Trophoblast cell (in vitro differentiated cells and primary cell): ENCODE measurements around the gene VENTX.

Experiments
- DNase-seq, 2 donors: peaks; one replicate each; pipeline ENCODE4 v3.0.0-alpha.2; 2016
- H2AFZ ChIP-seq: 2 replicates; pipeline ENCODE4 v1.6.1; 2013; ENCODE audit warnings: low read length, moderate library complexity, mild to moderate bottlenecking; ENCODE audit not compliant: insufficient read depth, poor library complexity
- H2AK5ac ChIP-seq: 2 replicates; pipeline ENCODE4 v1.6.1; 2013; ENCODE audit warnings: mild to moderate bottlenecking, low read length
- H2BK120ac ChIP-seq: 2 replicates; pipeline ENCODE4 v1.6.1; 2013; ENCODE audit warnings: low read length, mild to moderate bottlenecking, moderate library complexity; ENCODE audit not compliant: insufficient read depth, poor library complexity
- H2BK12ac ChIP-seq: 2 replicates; pipeline ENCODE4 v1.6.1; 2013; ENCODE audit warnings: mild to moderate bottlenecking, low read length, moderate library complexity
- H2BK5ac ChIP-seq: 2 replicates; pipeline ENCODE4 v1.6.1; 2013; ENCODE audit warnings: low read length, low read depth, moderate library complexity, mild to moderate bottlenecking; ENCODE audit not compliant: poor library complexity
- H3K14ac ChIP-seq: 2 replicates; pipeline ENCODE4 v1.6.1; 2013; ENCODE audit warnings: mild to moderate bottlenecking, low read length
- H3K18ac ChIP-seq: 2 replicates; pipeline ENCODE4 v1.6.1; 2013; ENCODE audit warnings: mild to moderate bottlenecking, low read length
- H3K23ac ChIP-seq: 2 replicates; pipeline ENCODE4 v1.6.1; 2013; ENCODE audit warnings: low read length
- H3K27ac ChIP-seq: 2 replicates; pipeline ENCODE4 v1.5.1; 2013; ENCODE audit warnings: low read depth, mild to moderate bottlenecking, inconsistent platforms, low read length, moderate library complexity
- H3K27me3 ChIP-seq: 2 replicates; pipeline ENCODE4 v1.6.1; 2013; ENCODE audit warnings: inconsistent platforms, mild to moderate bottlenecking, low read length, moderate library complexity; ENCODE audit not compliant: insufficient read depth
- H3K36me3 ChIP-seq, 2 experiments: 1 replicate in 1 of 2; 2 replicates in 1 of 2; pipeline ENCODE4 v1.6.1; 2013; ENCODE audit warnings: low read length in 2 of 2, mild to moderate bottlenecking in 2 of 2, moderate library complexity in 1 of 2; ENCODE audit not compliant: insufficient read depth in 2 of 2, control insufficient read depth in 1 of 2
- H3K4ac ChIP-seq: 2 replicates; pipeline ENCODE4 v1.6.1; 2013; ENCODE audit warnings: low read depth, mild to moderate bottlenecking, low read length, moderate library complexity
- H3K4me1 ChIP-seq, 2 experiments: 1 replicate in 1 of 2; 2 replicates in 1 of 2; pipeline ENCODE4 v1.6.1; 2013; ENCODE audit warnings: low read length in 2 of 2, mild to moderate bottlenecking in 2 of 2, moderate library complexity in 1 of 2; ENCODE audit not compliant: insufficient read depth in 2 of 2, control insufficient read depth in 1 of 2
- H3K4me2 ChIP-seq: 2 replicates; pipeline ENCODE4 v1.6.1; 2013; ENCODE audit warnings: inconsistent platforms, mild to moderate bottlenecking, low read length, moderate library complexity
- H3K4me3 ChIP-seq: 2 replicates; pipeline ENCODE4 v1.5.1; 2013; ENCODE audit warnings: mild to moderate bottlenecking, low read depth, low read length, inconsistent platforms
- H3K79me1 ChIP-seq: one replicate; pipeline ENCODE4 v1.6.1; 2013; ENCODE audit warnings: low read length
- H3K79me2 ChIP-seq: 2 replicates; pipeline ENCODE4 v1.6.1; 2013; ENCODE audit warnings: low read length, mild to moderate bottlenecking; ENCODE audit not compliant: control insufficient read depth, insufficient read depth, poor library complexity
- H3K9ac ChIP-seq: 2 replicates; pipeline ENCODE4 v1.6.1; 2013; ENCODE audit warnings: mild to moderate bottlenecking, low read length
- H3K9me3 ChIP-seq: 2 replicates; pipeline ENCODE4 v1.6.1; 2013; ENCODE audit warnings: low read depth, mild to moderate bottlenecking, control low read depth, inconsistent platforms, low read length; ENCODE audit not compliant: insufficient read depth
- H4K12ac ChIP-seq: 2 replicates; pipeline ENCODE4 v1.6.1; 2013; ENCODE audit warnings: low read depth, mild to moderate bottlenecking, low read length, moderate library complexity
- H4K8ac ChIP-seq: 2 replicates; pipeline ENCODE4 v1.6.1; 2013; ENCODE audit warnings: low read depth, mild to moderate bottlenecking, low read length, moderate library complexity
- H4K91ac ChIP-seq: one replicate; pipeline ENCODE4 v1.6.1; 2013; ENCODE audit warnings: low read depth, mild to moderate bottlenecking, low read length, moderate library complexity
- WGBS: extraction: QIAGEN DNeasy Blood & Tissue Kit; methylation state at CpG from one replicate; pipeline ENCODE4 v1.1.7; 2013; ENCODE audit warnings: missing lambda C conversion rate; ENCODE audit not compliant: insufficient read length, insufficient coverage; ENCODE audit errors: extremely low coverage; 5-methylcytosine and 5-hydroxymethylcytosine counted together

Gene VENTX

DNA sequence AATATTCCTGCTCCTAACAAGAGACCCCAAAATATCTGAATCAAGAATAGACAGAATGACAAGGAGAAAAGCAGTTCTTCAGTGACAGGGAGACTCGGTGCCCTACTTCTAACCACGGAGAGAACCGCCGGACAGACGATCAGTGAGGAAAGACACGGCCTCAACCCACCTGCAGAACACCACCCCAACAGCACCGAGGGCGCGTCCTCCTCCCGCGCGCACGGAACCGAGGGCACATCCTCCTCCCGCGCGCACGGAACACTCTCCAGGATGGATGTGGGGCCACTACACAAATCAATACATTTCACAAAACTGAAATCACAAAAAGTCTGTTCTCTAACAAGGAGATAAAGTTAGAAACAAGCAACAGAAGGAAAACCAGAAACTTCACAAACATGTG, 48.7 kb downstream of the VENTX start:
- no peak for DNase-seq
- no peak overlapping the region for H3K9ac ChIP-seq
- H3K4me2 ChIP-seq = no peak overlapping the region
- H2BK12ac ChIP-seq = no peak overlapping the region
- no peak overlapping the region for H3K27ac ChIP-seq
- H3K79me1 ChIP-seq = no peaks in the 10 kb centered on the region
- no peak overlapping the region for H2AFZ ChIP-seq
- H3K27me3 ChIP-seq = no peaks in the 10 kb centered on the region
- no peak overlapping the region for H2AK5ac ChIP-seq
- H3K4ac ChIP-seq = no peak overlapping the region
- H3K9me3 ChIP-seq = peaks cover 1% of the 10 kb centered on the region
- H4K91ac ChIP-seq = no peak overlapping the region
- no peak overlapping the region for H2BK120ac ChIP-seq
- no CpG with 5 or more reads among the region's 18 CpGs for WGBS
- no peak overlapping the region for H3K14ac ChIP-seq
- H3K4me3 ChIP-seq = no peak overlapping the region
- H3K36me3 ChIP-seq = peaks cover 77 to 85% of the 10 kb centered on the region in 2 experiments
- no peaks in the 10 kb centered on the region for H3K79me2 ChIP-seq
- no peak overlapping the region for H2BK5ac ChIP-seq
- H4K12ac ChIP-seq = no peak overlapping the region
- H3K18ac ChIP-seq = no peak overlapping the region
- H3K23ac ChIP-seq = no peak overlapping the region
- no peak overlapping the region for H4K8ac ChIP-seq
- H3K4me1 ChIP-seq = no peaks in the 10 kb centered on the region

DNA sequence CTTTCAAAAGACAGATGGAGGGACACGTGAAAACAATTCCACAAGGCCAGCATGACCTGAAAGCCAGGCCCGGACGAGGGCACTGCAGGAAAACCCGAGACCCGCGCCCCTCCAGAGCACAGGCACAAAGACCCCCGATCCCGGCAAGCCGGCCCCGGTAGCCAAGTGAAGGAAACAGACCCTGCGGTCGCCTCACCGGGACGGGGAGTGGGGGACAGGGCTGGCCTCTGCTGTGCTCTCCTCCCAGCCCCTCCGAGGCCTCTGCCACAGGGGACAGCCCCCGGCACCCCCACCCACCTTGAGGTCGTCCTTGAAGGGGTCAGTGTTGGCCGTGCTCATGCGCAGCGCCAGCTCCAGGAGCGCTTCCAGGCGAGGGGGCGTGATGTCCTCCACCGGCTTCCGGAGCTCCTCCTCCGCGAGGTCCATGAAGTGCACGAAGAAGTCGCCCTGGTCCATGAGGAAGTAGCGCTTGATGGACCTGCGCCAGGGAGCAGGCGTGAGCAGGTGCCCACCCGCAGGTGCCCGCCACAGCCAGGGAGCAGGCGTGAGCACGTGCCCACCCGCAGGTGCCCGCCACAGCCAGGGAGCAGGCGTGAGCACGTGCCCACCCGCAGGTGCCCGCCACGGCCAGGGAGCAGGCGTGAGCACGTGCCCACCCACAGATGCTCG, 50.3 kb downstream of the VENTX start:
- Histone ChIP-seq H3K79me2 (no peaks in the 10 kb centered on the region), H3K4me2 (no peak overlapping the region), H3K27me3 (no peaks in the 10 kb centered on the region), H3K14ac (no peak overlapping the region), H3K9ac (no peak overlapping the region), H2BK12ac (no peak overlapping the region), H4K8ac (no peak overlapping the region), H3K4ac (no peak overlapping the region), H3K4me3 (no peak overlapping the region), H3K23ac (no peak overlapping the region), H4K12ac (no peak overlapping the region), H3K18ac (no peak overlapping the region), H3K36me3 (peaks cover 69 to 77% of the 10 kb centered on the region in 2 experiments), H2AK5ac (no peak overlapping the region), H2AFZ (no peak overlapping the region), H3K27ac (no peak overlapping the region), H2BK5ac (no peak overlapping the region), H3K79me1 (no peaks in the 10 kb centered on the region), H4K91ac (no peak overlapping the region), H3K4me1 (no peaks in the 10 kb centered on the region), H3K9me3 (peaks cover 3% of the 10 kb centered on the region), H2BK120ac (no peak overlapping the region)
- WGBS = no CpG with 5 or more reads among the region's 46 CpGs
- no peak for DNase-seq

DNA sequence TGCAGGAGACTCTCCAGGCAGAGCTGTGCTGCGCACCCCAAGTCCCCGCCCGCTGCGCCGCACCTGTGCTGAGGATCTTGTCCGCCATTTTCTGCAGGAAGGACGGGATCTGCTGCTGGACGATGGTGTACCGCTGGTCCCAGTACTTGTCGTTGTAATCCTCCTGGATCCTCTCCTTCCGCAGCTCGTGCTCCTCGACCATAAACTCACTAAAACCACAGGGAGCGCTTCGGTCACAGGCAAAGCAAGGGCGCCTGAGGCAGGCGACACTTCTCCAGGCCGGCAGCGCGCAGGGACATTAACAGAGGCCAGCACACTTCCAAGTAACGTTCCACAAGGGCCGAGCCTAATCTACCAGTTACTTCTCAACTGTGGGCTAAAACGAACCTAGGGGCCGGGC, 52.1 kb downstream of the VENTX start:
- no peak overlapping the region for H2BK5ac ChIP-seq
- no peak for DNase-seq
- no peak overlapping the region for H3K4me2 ChIP-seq
- H3K23ac ChIP-seq = no peak overlapping the region
- H2AFZ ChIP-seq = no peak overlapping the region
- H3K4ac ChIP-seq = no peak overlapping the region
- no peak overlapping the region for H4K91ac ChIP-seq
- H4K12ac ChIP-seq = no peak overlapping the region
- no peaks in the 10 kb centered on the region for H3K27me3 ChIP-seq
- no peak overlapping the region for H3K14ac ChIP-seq
- H3K79me1 ChIP-seq = no peaks in the 10 kb centered on the region
- H3K9me3 ChIP-seq = peaks cover 6% of the 10 kb centered on the region
- WGBS = no CpG with 5 or more reads among the region's 24 CpGs
- H3K27ac ChIP-seq = no peak overlapping the region
- no peak overlapping the region for H3K9ac ChIP-seq
- H2BK120ac ChIP-seq = no peak overlapping the region
- H3K4me3 ChIP-seq = no peak overlapping the region
- H2AK5ac ChIP-seq = no peak overlapping the region
- no peak overlapping the region for H4K8ac ChIP-seq
- no peak overlapping the region for H2BK12ac ChIP-seq
- H3K79me2 ChIP-seq = no peaks in the 10 kb centered on the region
- H3K36me3 ChIP-seq = peaks cover 70 to 75% of the 10 kb centered on the region in 2 experiments
- peaks cover 0 to 2% of the 10 kb centered on the region in 2 experiments for H3K4me1 ChIP-seq
- H3K18ac ChIP-seq = no peak overlapping the region
